ENCODE data around the gene IPCEF1. TPM values are rescaled to one million over a fixed set of nuclear protein-coding genes. Genes with fewer than 3 reads are reported as not detected.

Gene IPCEF1
- total RNA-seq, 1 experiment from 2014 or later = 0.48 TPM

- no peaks in the 10 kb centered on the region for H3K79me1 ChIP-seq (ENCODE audit: insufficient read depth, low read depth, low read length, poor library complexity, severe bottlenecking)
- H3K9me3 Mint-ChIP-seq = peaks cover 15 to 21% of the 10 kb centered on the region in 2 experiments
- no peak overlapping the region for H2BK120ac ChIP-seq (ENCODE audit: low read depth, low read length, poor library complexity, severe bottlenecking)
- no peak overlapping the region for H3K27ac Mint-ChIP-seq
- H3K23me2 ChIP-seq (ENCODE audit: insufficient read length, low read depth, low read length, poor library complexity, severe bottlenecking) = no peaks in the 10 kb centered on the region
- no peak for DNase-seq
- H2BK15ac ChIP-seq (ENCODE audit: low read depth, low read length) = no peak overlapping the region
- H3K14ac ChIP-seq (ENCODE audit: insufficient read depth, low read length) = no peak overlapping the region
- peaks cover 15 to 19% of the 10 kb centered on the region in 2 experiments for H3K4me1 Mint-ChIP-seq
- no peak overlapping the region for H4K5ac ChIP-seq (ENCODE audit: insufficient read length, low read depth, low read length)
- H3K27ac ChIP-seq (ENCODE audit: insufficient read length, low read depth, low read length) = no peak overlapping the region
- H3K4me2 ChIP-seq (ENCODE audit: insufficient read depth, insufficient read length, low read length) = no peak overlapping the region
- H3K4ac ChIP-seq (ENCODE audit: low read depth, low read length) = no peak overlapping the region
- H3K56ac ChIP-seq (ENCODE audit: insufficient read length, low read depth, low read length) = no peak overlapping the region
- H2AFZ ChIP-seq (ENCODE audit: low read length) = no peak overlapping the region
- H2BK20ac ChIP-seq (ENCODE audit: low read depth, low read length, poor library complexity, severe bottlenecking) = no peak overlapping the region
- H3K27me3 ChIP-seq (ENCODE audit: insufficient read depth, low read length) = no peaks in the 10 kb centered on the region
- no peak overlapping the region for H4K8ac ChIP-seq (replicated peaks; ENCODE audit: insufficient read length, low read depth, low read length)
- no peaks in the 10 kb centered on the region for H3K79me2 ChIP-seq (ENCODE audit: insufficient read depth, low read length)
- H4K20me1 ChIP-seq (ENCODE audit: control insufficient read depth, insufficient read depth, insufficient read length) = no peaks in the 10 kb centered on the region
- no peak overlapping the region for H3K9ac ChIP-seq (ENCODE audit: extremely low read depth, insufficient read length, low read length)
- no peak for TF ChIP-seq CTCF (conservative IDR thresholded peaks at IDR 0.05)
- H3K18ac ChIP-seq (ENCODE audit: insufficient read length, low read depth, low read length) = no peak overlapping the region
- H3K4me1 ChIP-seq (ENCODE audit: insufficient read depth, low read length) = peaks cover 6% of the 10 kb centered on the region; the same call in 1 of the 2 replicates
- no peak overlapping the region for H2BK12ac ChIP-seq (ENCODE audit: insufficient read length, low read depth, low read length)
- H3K36me3 Mint-ChIP-seq (ENCODE audit: insufficient read depth in 1 of 3, low read depth in 3 of 3) = peaks cover 4 to 7% (median 5%) of the 10 kb centered on the region in 3 experiments; a peak in 4 of 7 replicates
- WGBS (ENCODE audit: extremely low coverage, insufficient read length, low lambda C conversion rate) = no CpG with 5 or more reads among the region's 2 CpGs
- no peak overlapping the region for H3K4me3 Mint-ChIP-seq
- no peaks in the 10 kb centered on the region for H3K9me3 ChIP-seq (ENCODE audit: control insufficient read depth, low read depth, low read length)
- H4K91ac ChIP-seq (ENCODE audit: insufficient read length, low read depth, low read length) = no peak overlapping the region
- no peak overlapping the region for H3K23ac ChIP-seq (ENCODE audit: insufficient read length, low read depth, low read length)
- peaks cover 6% of the 10 kb centered on the region; the same call in 1 of the 2 replicates for H3K27me3 Mint-ChIP-seq (ENCODE audit: low read depth)
- no peak overlapping the region for H3T11ph ChIP-seq (ENCODE audit: low read length)
- H2BK5ac ChIP-seq (ENCODE audit: insufficient read length, low read length) = no peak overlapping the region
- H2AK5ac ChIP-seq (ENCODE audit: insufficient read length, low read length) = no peak overlapping the region
Observed at GRCh38 chr6:154125421-154125820, 231.2 kb downstream of the IPCEF1 start.

All from H9 (cell line).